Measurements from ENCODE around the gene CEP112.
"Not testable (repeated sequence)": the region's sequence is repeated elsewhere in the genome, so short reads cannot be mapped to it uniquely, and the experiment has no call there.

Gene CEP112

GRCh38 chr17:65867014-65867413, 324.9 kb downstream of the CEP112 start:
- DNase-seq = no peak

DNA sequence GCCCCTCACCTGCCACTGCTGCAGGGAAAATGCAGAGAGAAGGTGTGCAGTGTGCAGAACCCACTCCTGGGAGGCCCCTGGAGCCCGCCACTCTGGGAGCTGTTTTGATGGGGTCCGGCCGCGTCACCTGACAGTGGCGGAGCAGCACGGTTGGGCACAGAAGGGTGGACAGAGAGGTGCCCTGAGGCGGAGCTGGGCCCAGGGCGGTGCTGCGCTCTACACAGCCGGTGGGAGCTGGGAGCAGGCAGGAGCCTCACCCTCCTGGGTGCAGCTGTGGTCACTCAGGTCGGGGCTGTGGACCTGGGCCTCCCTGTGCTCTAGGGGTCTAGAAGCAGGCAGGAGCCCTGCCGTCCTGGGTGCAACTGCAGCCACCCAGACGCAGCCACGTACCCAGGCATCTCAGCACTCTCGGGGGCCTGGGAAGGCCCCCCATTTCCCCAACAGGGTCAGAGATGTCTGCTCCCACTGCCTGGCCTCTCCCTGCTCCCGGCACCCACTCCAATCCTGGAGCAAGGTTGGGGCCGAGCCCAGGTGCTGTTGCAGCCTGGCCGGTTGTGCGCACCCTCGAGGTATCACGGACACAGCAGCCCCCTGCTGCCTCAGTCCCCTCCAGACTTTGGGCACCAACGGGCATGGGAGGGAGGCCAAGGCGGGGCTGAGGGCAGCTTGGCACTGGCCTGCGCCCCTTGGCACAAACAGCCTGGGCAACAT, 326.1 kb downstream of the CEP112 start:
- no peak for DNase-seq

GRCh38 chr17:65864394-65864793, 327.5 kb downstream of the CEP112 start:
- DNase-seq = no peak

DNA sequence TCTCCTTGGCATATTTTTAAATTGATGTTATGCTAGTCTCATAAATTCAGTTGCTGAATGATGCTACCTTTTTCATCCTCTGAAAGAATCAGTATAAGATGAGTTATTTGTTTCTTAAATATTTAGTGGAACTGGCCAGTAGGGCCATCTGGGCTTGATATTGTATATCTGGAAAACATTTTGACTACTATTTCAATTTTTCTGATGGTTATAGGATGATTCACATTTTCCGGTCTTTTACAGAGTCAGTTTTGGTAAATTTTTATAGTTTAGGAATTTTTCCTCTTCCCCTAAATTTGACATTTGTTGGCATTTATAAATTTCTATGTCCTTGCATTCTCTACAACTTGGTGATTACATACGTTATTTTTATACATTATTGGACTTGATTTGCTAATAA, 334.2 kb downstream of the CEP112 start:
- no peak for DNase-seq

DNA sequence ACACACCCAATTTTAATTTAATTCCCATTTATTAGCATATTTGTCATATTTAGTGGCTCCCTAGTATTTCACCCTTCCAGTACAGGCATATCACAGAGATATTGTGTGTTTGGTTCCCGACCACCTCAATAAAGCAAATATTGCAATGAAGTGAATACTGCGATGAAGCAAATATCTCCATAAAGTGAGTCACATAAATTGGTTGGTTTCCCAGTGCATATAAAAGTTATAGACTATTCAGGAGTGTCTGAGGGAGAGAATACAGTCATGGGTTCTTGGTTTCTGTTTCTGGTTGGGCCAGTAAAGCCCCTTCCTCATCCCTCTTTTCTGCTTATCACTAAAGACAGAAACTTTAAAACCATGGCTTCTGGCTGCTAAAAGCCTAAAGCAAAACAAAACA, 335.1 kb downstream of the CEP112 start:
- DNase-seq = no peak

GRCh38 chr17:65855675-65856074, 336.3 kb downstream of the CEP112 start:
- no peak for DNase-seq

- no peak for DNase-seq
Measured at GRCh38 chr17:65855245-65855644, 336.7 kb downstream of the CEP112 start.

DNA sequence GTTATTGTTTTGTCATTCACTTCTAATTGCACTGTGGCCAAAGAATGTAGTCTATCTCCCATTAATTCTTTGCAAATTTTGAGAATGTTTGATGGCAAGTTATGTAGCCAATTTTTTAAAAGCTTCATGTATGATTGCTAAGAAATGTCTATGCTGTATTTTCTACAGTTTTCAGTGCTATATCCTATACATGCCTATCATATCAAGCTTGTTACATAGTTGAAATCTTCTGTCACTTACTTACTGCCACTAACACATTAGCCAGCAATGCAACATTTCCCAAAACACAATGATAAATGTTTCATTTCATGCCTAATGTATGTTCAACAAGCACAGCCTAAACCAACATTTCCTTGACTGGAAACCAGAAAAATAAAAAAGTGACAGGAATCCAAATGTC, 338.1 kb downstream of the CEP112 start:
- DNase-seq = no peak

DNA sequence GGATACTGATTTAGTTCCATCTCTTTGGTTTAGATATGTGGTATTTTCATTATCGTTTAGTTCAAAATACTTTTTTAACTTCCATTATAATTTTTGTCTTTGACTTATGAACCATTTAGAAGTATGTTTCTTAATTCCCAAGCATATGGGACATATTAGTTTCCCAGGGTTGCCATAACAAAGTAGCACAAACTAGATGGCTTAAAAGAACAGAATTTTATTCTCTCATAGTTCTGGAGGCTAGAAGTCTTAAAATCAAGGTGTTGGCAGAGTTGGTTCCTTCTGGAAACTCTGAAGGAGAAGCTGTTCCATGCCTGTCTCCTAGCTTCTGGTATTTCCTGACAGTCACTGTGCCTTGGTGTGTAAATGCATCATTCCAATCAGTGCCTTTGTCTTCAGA, 339.0 kb downstream of the CEP112 start:
- no peak for DNase-seq

- no peak for DNase-seq
Measured at GRCh38 chr17:65851965-65852736, 339.8 kb downstream of the CEP112 start.

- DNase-seq = no peak
Measured at GRCh38 chr17:65850486-65850885, 341.4 kb downstream of the CEP112 start.

GRCh38 chr17:65848751-65849150, 343.2 kb downstream of the CEP112 start:
- DNase-seq = no peak

GRCh38 chr17:65841089-65841488, 350.8 kb downstream of the CEP112 start:
- DNase-seq = no peak

DNA sequence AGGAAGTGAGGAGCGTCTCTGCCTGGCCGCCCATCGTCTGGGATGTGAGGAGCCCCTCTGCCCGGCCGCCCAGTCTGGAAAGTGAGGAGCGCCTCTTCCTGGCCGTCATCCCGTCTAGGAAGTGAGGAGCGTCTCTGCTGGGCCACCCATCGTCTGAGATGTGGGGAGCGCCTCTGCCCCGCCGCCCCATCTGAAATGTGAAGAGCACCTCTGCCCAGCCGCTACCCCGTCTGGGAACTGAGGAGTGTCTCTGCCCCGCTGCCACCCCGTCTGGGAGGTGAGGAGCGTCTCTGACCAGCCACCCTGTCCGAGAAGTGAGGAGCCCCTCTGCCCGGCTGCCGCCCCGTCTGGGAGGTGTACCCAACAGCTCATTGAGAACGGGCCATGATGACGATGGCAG, 354.7 kb downstream of the CEP112 start:
- not testable (repeated sequence) for DNase-seq

DNA sequence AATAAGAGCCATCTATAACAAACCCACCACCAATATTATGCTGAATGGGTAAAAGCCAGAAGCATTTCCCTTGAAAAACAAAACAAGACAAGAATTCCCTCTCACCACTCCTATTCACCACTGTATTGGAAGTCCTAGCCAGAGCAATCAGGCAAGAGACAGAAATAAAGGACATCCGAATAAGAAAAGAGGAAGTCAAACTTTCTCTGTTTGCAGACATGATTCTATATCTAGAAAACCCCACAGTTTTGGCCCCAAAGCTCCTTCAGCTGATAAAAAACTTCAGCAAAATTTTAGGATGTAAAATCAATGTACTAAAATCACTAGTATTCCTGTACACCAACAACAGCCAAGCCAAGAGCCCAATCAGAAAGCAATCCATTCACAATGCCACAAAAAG, 358.7 kb downstream of the CEP112 start:
- no peak for DNase-seq

GRCh38 chr17:65830356-65830755, 361.6 kb downstream of the CEP112 start:
- DNase-seq = no peak

GRCh38 chr17:65826577-65826976, 365.4 kb downstream of the CEP112 start:
- DNase-seq = not testable (repeated sequence)

DNA sequence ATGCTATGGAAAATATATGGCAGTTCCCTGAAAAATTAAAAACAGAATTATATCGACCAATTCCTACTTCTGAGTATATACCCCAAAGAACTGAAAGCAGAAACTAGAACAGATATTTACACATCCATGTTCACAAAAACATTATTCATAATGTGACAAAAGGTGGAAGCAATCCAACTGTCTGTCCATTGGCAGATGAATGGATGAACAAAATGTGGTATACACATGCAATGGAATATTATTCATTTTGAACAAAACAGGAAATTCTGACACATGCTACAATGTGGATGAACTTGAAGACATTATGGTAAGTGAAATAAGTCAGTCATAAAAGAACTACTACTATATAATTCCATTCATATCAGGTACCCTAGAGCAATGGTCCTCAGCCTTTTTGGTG, 367.0 kb downstream of the CEP112 start:
- no peak for DNase-seq

DNA sequence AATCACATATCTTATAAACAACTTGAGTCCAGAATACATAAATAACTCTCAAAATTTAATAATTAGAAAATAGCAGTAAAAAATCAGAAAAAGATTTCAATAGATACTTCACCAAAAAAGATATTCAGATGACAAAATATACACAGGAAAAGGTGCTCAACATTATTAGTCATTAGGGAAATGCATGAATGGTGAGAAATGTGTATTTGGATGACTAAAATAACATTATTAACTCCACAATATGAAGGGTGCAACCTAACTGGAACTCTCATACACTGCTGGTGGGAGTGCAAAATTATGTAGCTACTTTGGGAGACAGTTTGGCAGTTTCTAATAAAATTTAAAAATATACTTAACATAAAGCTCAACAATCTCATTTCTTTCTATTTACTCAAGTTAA, 368.2 kb downstream of the CEP112 start:
- no peak for DNase-seq

- DNase-seq = no peak
Measured at GRCh38 chr17:65820811-65821210, 371.1 kb downstream of the CEP112 start.

- DNase-seq = no peak
Measured at GRCh38 chr17:65820306-65820705, 371.6 kb downstream of the CEP112 start.

- DNase-seq = no peak
Measured at GRCh38 chr17:65819810-65820209, 372.1 kb downstream of the CEP112 start.

DNA sequence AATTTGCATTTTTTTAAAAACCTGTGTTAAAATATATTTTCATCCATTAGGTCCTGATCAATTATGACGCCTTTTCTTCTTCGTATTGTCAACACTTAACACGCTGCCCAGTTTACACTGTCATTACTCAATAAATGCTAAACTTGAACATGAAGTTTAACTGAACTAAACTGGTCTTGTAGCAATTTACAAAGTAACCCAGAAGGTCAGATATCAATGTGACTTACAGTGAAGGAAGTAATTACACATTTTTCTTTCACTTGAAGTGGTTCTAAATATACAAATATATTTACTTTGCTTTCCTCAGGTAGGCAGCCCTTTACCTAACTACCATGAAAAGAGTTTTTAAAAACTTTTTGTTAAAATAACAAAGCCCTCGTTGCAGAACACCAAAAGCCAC, 374.0 kb downstream of the CEP112 start:
- no peak for DNase-seq

GRCh38 chr17:65814418-65814817, 377.5 kb downstream of the CEP112 start:
- no peak for DNase-seq

GRCh38 chr17:65813306-65813705, 378.6 kb downstream of the CEP112 start:
- DNase-seq = no peak

Data from NCI-H345 (cell line).